HEK293T (cell line): ENCODE results near the gene DOCK9.

Experiments
- ARNT ChIP-seq: fragments of 450-650 bp; IDR thresholded peaks from 2 replicates; pipeline ENCODE4 v1.6.1; 2017; ENCODE audit warnings: mild to moderate bottlenecking
- BHLHE40 ChIP-seq: fragments of 450-650 bp; IDR thresholded peaks from 2 replicates; pipeline ENCODE4 v1.6.1; 2016; ENCODE audit warnings: mild to moderate bottlenecking, moderate library complexity, borderline replicate concordance
- CTBP1 ChIP-seq: fragments of 450-650 bp; IDR thresholded peaks from 2 replicates; pipeline ENCODE4 v1.6.1; 2016; ENCODE audit warnings: borderline replicate concordance
- ELF4 ChIP-seq: fragments of 450-650 bp; IDR thresholded peaks from 2 replicates; pipeline ENCODE4 v1.6.1; 2017; ENCODE audit warnings: antibody characterized with exemption
- FOXK2 ChIP-seq: fragments of 450-650 bp; IDR thresholded peaks from 2 replicates; pipeline ENCODE4 v1.6.1; 2016; ENCODE audit warnings: mild to moderate bottlenecking
- FOXM1 ChIP-seq: fragments of 450-650 bp; IDR thresholded peaks from 2 replicates; pipeline ENCODE4 v1.6.1; 2017; ENCODE audit warnings: mild to moderate bottlenecking, borderline replicate concordance
- HDGF ChIP-seq: fragments of 450-650 bp; IDR thresholded peaks from 2 replicates; pipeline ENCODE4 v1.6.1; 2017; ENCODE audit warnings: antibody characterized with exemption, borderline replicate concordance
- NFRKB ChIP-seq: fragments of 450-650 bp; IDR thresholded peaks from 2 replicates; pipeline ENCODE4 v1.6.1; 2016; ENCODE audit warnings: mild to moderate bottlenecking, moderate library complexity
- PKNOX1 ChIP-seq: fragments of 450-650 bp; IDR thresholded peaks from 2 replicates; pipeline ENCODE4 v1.6.1; 2016
- SP1 ChIP-seq: fragments of 450-650 bp; IDR thresholded peaks from 2 replicates; pipeline ENCODE4 v1.6.1; 2017
- SUZ12 ChIP-seq: fragments of 450-650 bp; IDR thresholded peaks from 2 replicates; pipeline ENCODE4 v1.6.1; 2016; ENCODE audit warnings: mild to moderate bottlenecking
- TARDBP ChIP-seq: fragments of 450-650 bp; IDR thresholded peaks from 2 replicates; pipeline ENCODE4 v1.6.1; 2016

GRCh38 chr13:98772794-98773452 lies 204.9 kb downstream of the DOCK9 start:
- TF ChIP-seq ELF4 (no peak), PKNOX1 (no peak), CTBP1 (no peak), BHLHE40 (no peak), TARDBP (no peak), FOXK2 (no peak), FOXM1 (no peak), SUZ12 (no peak), ARNT (no peak), HDGF (no peak), NFRKB (no peak), SP1 (no peak)
